ENCODE data around the gene ROBO2. TPM values are rescaled to one million over a fixed set of nuclear protein-coding genes. Genes with fewer than 3 reads are reported as not detected.
A peak's percentile ranks its signal among the peaks of the same experiment; 100 is the strongest.

The ROBO2 gene
- total RNA-seq, 1 donor from 2014 or later: not detected

DNA sequence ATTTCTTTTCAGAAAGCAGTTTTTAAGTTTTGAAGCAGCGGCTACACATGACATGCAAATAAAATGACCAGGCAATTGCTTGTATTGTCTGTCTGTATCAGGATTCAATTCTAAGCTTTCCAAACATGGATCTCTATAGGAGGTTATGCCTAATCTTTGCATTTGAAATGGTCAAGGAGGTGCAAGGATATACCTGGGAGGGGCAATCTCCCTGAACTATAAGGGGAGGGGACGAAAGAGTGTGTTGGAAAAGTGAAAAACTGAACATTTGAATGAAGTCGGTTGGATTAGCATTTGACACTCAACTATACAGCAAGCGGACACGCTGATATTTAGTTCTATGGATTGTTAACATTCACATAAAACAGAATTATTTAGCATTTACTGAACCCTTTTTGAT, 11.7 kb downstream of the ROBO2 start:
- DNase-seq (ENCODE audit: low read depth in 2 of 2): no peak

DNA sequence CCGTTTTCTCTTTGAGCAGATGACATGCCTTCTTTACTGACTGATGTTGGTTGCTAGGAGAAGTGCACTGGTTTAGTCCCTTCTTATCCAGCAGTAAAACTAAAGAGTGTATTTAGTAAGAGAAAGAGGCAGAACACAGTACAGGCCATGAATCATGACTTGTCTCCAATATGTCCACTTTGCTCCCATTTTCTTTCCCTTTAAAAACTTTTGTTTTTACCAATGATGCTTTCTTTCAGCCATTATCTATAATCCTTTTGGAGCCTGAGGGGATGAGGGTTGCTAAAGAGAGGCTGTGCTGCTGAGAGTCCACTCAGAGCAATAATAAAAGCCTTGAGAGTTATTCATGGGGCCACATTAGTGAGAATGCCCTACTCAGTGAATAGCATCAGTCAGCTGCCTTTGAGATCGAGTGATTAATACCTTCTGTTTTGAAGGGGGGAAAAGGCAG, 12.2 kb downstream of the ROBO2 start:
- no peak for DNase-seq (ENCODE audit: low read depth in 2 of 2)

- DNase-seq (ENCODE audit: low read depth in 2 of 2): no peak
Measured at GRCh38 chr3:77052733-77053670, 13.1 kb downstream of the ROBO2 start.

DNA sequence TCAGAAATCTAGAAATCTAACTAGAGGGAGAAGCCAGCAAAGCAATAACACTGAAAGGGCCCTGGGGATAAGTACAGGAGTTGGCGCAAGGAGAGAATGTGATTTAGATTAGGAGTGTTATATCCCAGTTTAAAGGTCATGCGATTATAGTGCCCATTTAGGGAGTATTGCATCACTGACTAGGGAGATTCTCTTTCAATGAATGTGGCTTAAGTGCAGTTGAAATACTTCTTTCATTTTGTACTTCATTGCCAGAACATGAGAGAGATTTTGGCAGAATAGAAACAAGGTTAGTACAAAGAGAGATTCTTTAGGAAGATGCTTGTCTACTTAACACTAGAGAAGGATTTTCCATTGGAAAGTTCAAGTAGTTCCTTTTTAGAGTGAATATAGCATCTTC, 13.9 kb downstream of the ROBO2 start:
- DNase-seq (ENCODE audit: low read depth in 2 of 2): no peak

GRCh38 chr3:77055841-77056341, 16.0 kb downstream of the ROBO2 start:
- no peak for DNase-seq (ENCODE audit: low read depth in 2 of 2)

- DNase-seq (ENCODE audit: low read depth in 2 of 2): no peak
Measured at GRCh38 chr3:77059354-77059753, 19.5 kb downstream of the ROBO2 start.

GRCh38 chr3:77063423-77063822, 23.5 kb downstream of the ROBO2 start:
- DNase-seq (ENCODE audit: low read depth in 2 of 2): no peak

DNA sequence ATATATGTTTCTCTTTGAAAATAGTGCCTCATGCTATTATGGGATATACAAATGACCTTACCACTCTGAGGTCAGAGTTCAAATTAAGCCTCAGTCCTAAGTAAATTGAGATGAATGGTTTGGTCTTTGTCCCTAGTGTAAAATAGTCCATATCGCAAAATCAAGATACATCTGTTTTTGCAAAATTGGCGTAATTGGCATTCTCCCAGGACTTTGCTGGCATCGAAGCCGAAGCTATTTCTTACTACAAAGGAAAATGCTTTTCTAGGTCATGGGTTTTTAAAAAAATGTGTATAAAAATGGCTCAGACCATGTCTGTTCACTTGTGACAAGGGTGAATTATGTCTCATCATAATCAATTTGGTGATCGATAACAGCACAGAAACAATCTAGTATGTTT, 25.9 kb downstream of the ROBO2 start:
- no peak for DNase-seq (ENCODE audit: low read depth in 2 of 2)

- DNase-seq (ENCODE audit: low read depth in 2 of 2): no peak
Measured at GRCh38 chr3:77066829-77067228, 26.9 kb downstream of the ROBO2 start.

DNA sequence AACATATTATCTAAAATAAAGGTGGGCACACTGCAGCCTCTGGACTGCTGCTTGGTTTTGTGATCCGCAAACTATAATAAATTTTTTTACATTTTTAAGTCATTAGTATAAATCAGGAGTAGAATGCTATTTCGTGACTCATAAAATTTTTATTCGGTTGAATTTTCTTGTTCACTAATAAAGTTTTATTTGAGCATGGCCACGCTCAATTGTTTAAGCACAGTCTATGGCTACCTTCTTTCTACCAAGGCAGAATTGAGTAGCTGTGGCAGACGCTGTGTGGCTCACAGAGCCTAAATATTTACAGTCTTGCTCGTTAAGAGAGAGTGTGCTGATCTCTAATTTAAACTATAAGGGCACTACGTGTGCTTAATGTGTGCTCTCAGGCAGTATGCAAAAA, 28.9 kb downstream of the ROBO2 start:
- no peak for DNase-seq (ENCODE audit: low read depth in 2 of 2)

GRCh38 chr3:77071364-77071763, 31.5 kb downstream of the ROBO2 start:
- DNase-seq (ENCODE audit: low read depth in 2 of 2): no peak

DNA sequence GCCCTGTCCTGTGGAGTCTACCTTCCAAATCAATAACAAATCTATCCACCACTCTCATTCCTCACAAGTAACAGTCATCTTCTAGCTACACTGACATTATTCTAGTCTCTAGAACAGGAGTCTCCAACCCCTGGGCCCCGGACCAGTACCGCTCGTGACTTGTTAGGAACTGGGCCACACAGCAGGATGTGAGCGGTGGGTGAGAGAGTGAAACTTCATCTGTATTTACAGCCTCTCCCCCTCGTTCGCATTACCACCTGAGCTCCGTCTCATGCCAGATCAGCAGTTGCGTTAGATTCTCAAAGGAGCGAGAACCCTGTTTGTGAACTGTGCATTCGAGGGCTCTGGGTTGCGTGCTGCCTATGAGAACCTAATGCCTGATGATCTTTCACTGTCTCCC, 31.9 kb downstream of the ROBO2 start:
- no peak for DNase-seq (ENCODE audit: low read depth in 2 of 2)

- DNase-seq (ENCODE audit: low read depth in 2 of 2): no peak
Measured at GRCh38 chr3:77072232-77072631, 32.3 kb downstream of the ROBO2 start.

GRCh38 chr3:77078279-77078678, 38.4 kb downstream of the ROBO2 start:
- DNase-seq (ENCODE audit: low read depth in 2 of 2): no peak

DNA sequence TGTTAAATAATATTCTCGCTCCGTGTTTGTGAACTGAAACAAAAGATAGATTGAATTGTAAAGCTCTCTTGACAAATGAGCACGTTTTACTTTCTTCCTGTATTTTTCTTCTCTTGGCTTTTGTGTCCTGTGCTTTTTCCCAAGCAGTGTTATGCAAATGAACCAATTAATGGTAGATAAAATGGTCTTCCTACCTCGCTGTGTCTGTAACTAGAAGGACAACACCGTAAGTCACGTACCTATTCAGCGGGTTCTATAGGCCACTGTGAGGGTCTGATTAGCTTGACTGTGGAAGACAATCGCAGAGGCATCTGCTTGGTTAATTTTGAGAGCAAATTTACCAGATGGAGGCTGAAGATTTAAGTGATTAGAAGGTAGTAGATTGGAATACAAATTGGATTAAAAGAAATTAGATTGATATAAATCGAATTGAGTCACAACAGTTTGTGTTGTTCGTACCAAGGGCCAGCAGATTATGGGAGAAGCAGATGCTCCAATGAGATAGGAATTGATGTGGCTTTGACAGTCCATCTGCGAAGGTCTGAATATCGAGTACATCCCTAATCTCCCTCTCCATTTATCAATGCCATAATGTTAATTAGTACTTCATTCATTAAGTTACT, 40.2 kb downstream of the ROBO2 start:
- no peak for DNase-seq (ENCODE audit: low read depth in 2 of 2)

- peak in 1 of 2 donors; percentile 0 for DNase-seq (ENCODE audit: low read depth in 2 of 2)
Measured at GRCh38 chr3:77081240-77081661, 41.4 kb downstream of the ROBO2 start.

DNA sequence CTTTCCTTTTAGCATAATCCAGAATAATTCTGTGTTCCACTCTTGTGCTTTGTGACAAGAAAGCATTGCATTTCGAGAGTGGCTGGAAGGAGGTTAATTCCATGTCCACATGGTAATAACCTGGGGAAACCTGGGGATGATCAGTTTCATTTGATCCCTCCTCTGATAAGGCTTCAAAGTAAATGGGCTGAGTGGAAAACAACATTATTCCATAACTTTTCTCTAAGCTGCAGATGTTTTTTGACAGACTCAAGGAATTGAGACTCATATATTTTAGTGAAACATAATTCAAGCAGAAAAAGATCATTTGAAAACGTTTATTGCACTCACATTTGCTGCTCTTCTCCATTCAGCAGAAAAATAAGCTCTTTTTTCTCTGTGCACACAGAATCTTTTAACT, 44.6 kb downstream of the ROBO2 start:
- no peak for DNase-seq (ENCODE audit: low read depth in 2 of 2)

- DNase-seq (ENCODE audit: low read depth in 2 of 2): no peak
Measured at GRCh38 chr3:77086408-77086807, 46.5 kb downstream of the ROBO2 start.

DNA sequence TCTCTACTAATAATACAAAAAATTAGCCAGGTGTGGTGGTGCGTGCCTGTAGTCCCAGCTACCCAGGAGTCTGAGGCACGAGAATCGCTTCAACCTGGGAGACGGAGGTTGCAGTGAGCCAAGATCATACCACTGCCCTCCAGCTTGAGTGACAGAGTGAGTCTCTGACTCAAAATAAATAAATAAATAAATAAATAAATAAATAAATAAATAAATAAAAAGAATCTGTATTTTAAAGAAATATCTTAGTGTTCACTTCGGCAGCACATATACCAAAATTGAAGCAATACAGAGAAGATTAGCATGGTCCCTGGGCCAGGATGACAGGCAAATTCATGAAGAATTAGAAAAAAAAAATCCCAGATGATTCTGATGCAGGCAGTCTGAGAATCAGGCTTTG, 51.9 kb downstream of the ROBO2 start:
- DNase-seq (ENCODE audit: low read depth in 2 of 2): no peak

DNA sequence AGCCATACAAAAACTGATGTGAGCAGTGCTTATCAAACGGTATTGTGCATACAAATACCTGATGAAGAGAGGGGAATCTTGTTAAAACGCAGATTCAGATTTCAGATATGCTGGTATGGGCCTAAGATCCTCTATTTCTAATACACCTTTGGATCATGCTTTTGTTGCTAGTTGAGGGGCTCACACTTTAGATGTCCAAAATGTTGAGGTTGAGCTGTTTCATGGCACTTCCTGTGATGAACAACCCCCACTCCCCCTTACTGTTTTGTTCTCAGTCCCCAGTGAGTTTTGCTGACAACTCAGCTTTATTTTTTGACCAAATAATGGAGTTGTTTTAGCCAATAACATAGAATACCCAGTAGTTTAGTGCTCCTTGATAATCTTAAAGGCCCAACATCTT, 53.2 kb downstream of the ROBO2 start:
- no peak for DNase-seq (ENCODE audit: low read depth in 2 of 2)

GRCh38 chr3:77096145-77096544, 56.2 kb downstream of the ROBO2 start:
- no peak for DNase-seq (ENCODE audit: low read depth in 2 of 2)

All from lung microvascular endothelial cell (primary cell).